ENCODE results near the gene ROR2. TPM values are rescaled to one million over a fixed set of nuclear protein-coding genes. Genes with fewer than 3 reads are reported as not detected.

ROR2 gene
- total RNA-seq, 2 donors from 2014 or later, result 4.0 to 5.4 TPM

GRCh38 chr9:91933556-91934352 is 16.3 kb downstream of the ROR2 start:
- Histone ChIP-seq H3K4me3 (no peak overlapping the region), H3K4me1 (no peaks in the 10 kb centered on the region), H3K36me3 (replicated peaks in 1 of 2; ENCODE audit: insufficient read depth in 1 of 2, low read depth in 2 of 2) (no peaks in the 10 kb centered on the region), H3K27me3 (no peaks in the 10 kb centered on the region), H3K9me3 (peaks cover 0 to 23% (median 0%) of the 10 kb centered on the region in 3 donors), H3K27ac (no peak overlapping the region)
- TF ChIP-seq CTCF (IDR thresholded peaks at IDR 0.05) (no peak), POLR2A (IDR thresholded peaks at IDR 0.05) (no peak)
- ATAC-seq (no peak), DNase-seq (no peak)
- WGBS, 2 donors, result 83 to 85% methylated on average over 8 of the region's 8 CpGs
- intact Hi-C loops (cut with DNase I), result no loop called here

- no peak for TF ChIP-seq POLR2A (IDR thresholded peaks at IDR 0.05)
- TF ChIP-seq CTCF (IDR thresholded peaks at IDR 0.05), result no peak
- Histone ChIP-seq H3K27me3 (no peaks in the 10 kb centered on the region), H3K4me3 (no peak overlapping the region), H3K4me1 (no peaks in the 10 kb centered on the region), H3K9me3 (peaks cover 0 to 23% (median 0%) of the 10 kb centered on the region in 3 donors), H3K36me3 (replicated peaks in 1 of 2; ENCODE audit: insufficient read depth in 1 of 2, low read depth in 2 of 2) (no peaks in the 10 kb centered on the region), H3K27ac (no peak overlapping the region)
- DNase-seq (no peak), ATAC-seq (no peak)
- WGBS, 2 donors, result 72 to 76% methylated on average over 3 of the region's 3 CpGs
- intact Hi-C loops (cut with DNase I), result no loop called here
These were observed 19.6 kb downstream of the ROR2 start for GRCh38 chr9:91930475-91930874.

GRCh38 chr9:91929331-91929730 is 20.7 kb downstream of the ROR2 start:
- Histone ChIP-seq H3K9me3 (peaks cover 0 to 23% (median 0%) of the 10 kb centered on the region in 3 donors), H3K4me3 (no peak overlapping the region), H3K27ac (no peak overlapping the region), H3K36me3 (replicated peaks in 1 of 2; ENCODE audit: insufficient read depth in 1 of 2, low read depth in 2 of 2) (no peaks in the 10 kb centered on the region), H3K27me3 (no peaks in the 10 kb centered on the region), H3K4me1 (no peaks in the 10 kb centered on the region)
- intact Hi-C loops (cut with DNase I), result no loop called here
- 76 to 83% methylated on average over 6 to 7 of the region's 7 CpGs for WGBS, 2 donors
- ATAC-seq (no peak), DNase-seq (no peak)
- no peak for TF ChIP-seq CTCF (IDR thresholded peaks at IDR 0.05)
- TF ChIP-seq POLR2A (IDR thresholded peaks at IDR 0.05), result no peak

GRCh38 chr9:91927922-91928510 is 22.0 kb downstream of the ROR2 start:
- 81 to 96% methylated on average over 8 of the region's 8 CpGs for whole genome bisulfite sequencing, 2 donors
- ATAC-seq, result no peak

More at GRCh38 chr9:91927922-91928510, 22.0 kb downstream of the ROR2 start:
- no peak overlapping the region for H3K27ac ChIP-seq
- DNase-seq, result no peak
- H3K4me3 ChIP-seq, result no peak overlapping the region
- H3K36me3 ChIP-seq (replicated peaks in 1 of 2; ENCODE audit: insufficient read depth in 1 of 2, low read depth in 2 of 2), result no peaks in the 10 kb centered on the region
- H3K4me1 ChIP-seq, result no peaks in the 10 kb centered on the region
- H3K27me3 ChIP-seq, result no peaks in the 10 kb centered on the region
- H3K9me3 ChIP-seq, result peaks cover 0 to 23% (median 0%) of the 10 kb centered on the region in 3 donors
- TF ChIP-seq CTCF (IDR thresholded peaks at IDR 0.05) (no peak), POLR2A (IDR thresholded peaks at IDR 0.05) (no peak)
- intact Hi-C loops (cut with DNase I), result no loop called here
